Osteoblast (primary cell): ENCODE results near the gene SRRD. TPM values are rescaled to one million over a fixed set of nuclear protein-coding genes. Genes with fewer than 3 reads are reported as not detected.
A peak's percentile ranks its signal among the peaks of the same experiment; 100 is the strongest.

Experiments used
- DNase-seq: peaks from one replicate; pipeline ENCODE4 v3.0.0; 2011; ENCODE audit warnings: low spot score, mixed read lengths; ENCODE audit not compliant: insufficient read length; ENCODE audit errors: missing footprints
- H2AFZ ChIP-seq: 2 replicates; pipeline ENCODE4 v1.6.0; 2011; ENCODE audit warnings: mild to moderate bottlenecking, low read length
- H3K27ac ChIP-seq: 2 replicates; pipeline ENCODE4 v1.5.1; 2011; ENCODE audit warnings: mild to moderate bottlenecking, low read depth, low read length, moderate library complexity
- H3K27me3 ChIP-seq: 2 replicates; pipeline ENCODE4 v1.6.0; 2012; ENCODE audit warnings: mild to moderate bottlenecking, control low read depth, inconsistent platforms, low read length, moderate library complexity; ENCODE audit not compliant: insufficient read depth
- H3K36me3 ChIP-seq: 2 replicates; pipeline ENCODE4 v1.5.1; 2011; ENCODE audit warnings: mild to moderate bottlenecking, low read length, control low read depth, moderate library complexity; ENCODE audit not compliant: insufficient read depth
- H3K4me1 ChIP-seq: 2 replicates; pipeline ENCODE4 v1.5.1; 2011; ENCODE audit warnings: mild to moderate bottlenecking, low read length, control low read depth, moderate library complexity; ENCODE audit not compliant: insufficient read depth
- H3K4me2 ChIP-seq: 2 replicates; pipeline ENCODE4 v1.6.0; 2011; ENCODE audit warnings: mild to moderate bottlenecking, low read length; ENCODE audit not compliant: insufficient read depth
- H3K4me3 ChIP-seq: fragments of 200-600 bp; sonication (generic); 3 replicates; pipeline ENCODE4 v1.5.1; 2012; ENCODE audit warnings: mild to moderate bottlenecking, low read length, inconsistent platforms; ENCODE audit not compliant: insufficient read depth
- H3K79me2 ChIP-seq: 2 replicates; pipeline ENCODE4 v1.6.0; 2012; ENCODE audit warnings: mild to moderate bottlenecking, low read length, control low read depth, inconsistent platforms; ENCODE audit not compliant: insufficient read depth
- H3K9me3 ChIP-seq: 2 replicates; pipeline ENCODE4 v1.5.1; 2011; ENCODE audit warnings: low read depth, low read length, control low read depth
- H4K20me1 ChIP-seq: 2 replicates; pipeline ENCODE4 v1.6.0; 2012; ENCODE audit warnings: mild to moderate bottlenecking, low read length, control low read depth; ENCODE audit not compliant: insufficient read depth
- CTCF ChIP-seq: IDR thresholded peaks from 2 replicates; pipeline ENCODE4 v1.5.1; 2011; ENCODE audit warnings: mild to moderate bottlenecking, low read depth, low read length, moderate library complexity; ENCODE audit errors: extremely low read depth
- total RNA-seq: library from RNA; depleted of rRNA; stranded (reverse); fragments of >200 nt; gene quantifications from 2 replicates; pipeline ENCODE4 v1.2.3, GENCODE V29; 2012

The SRRD gene
- total RNA-seq, 1 donor, result 11.2 TPM

- H2AFZ ChIP-seq, result no peak overlapping the region
- peaks cover 8% of the 10 kb centered on the region for H3K4me1 ChIP-seq
- H3K27me3 ChIP-seq, result no peaks in the 10 kb centered on the region
- DNase-seq, result no peak
- no peak for TF ChIP-seq CTCF
- H3K9me3 ChIP-seq, result no peaks in the 10 kb centered on the region
- H3K27ac ChIP-seq, result no peak overlapping the region
- H3K36me3 ChIP-seq, result peaks cover 48% of the 10 kb centered on the region
- H3K4me3 ChIP-seq, result no peak overlapping the region
- no peak overlapping the region for H3K4me2 ChIP-seq
- H3K79me2 ChIP-seq, result peaks cover 19% of the 10 kb centered on the region
- peaks cover 10% of the 10 kb centered on the region for H4K20me1 ChIP-seq
These were observed 20.5 kb upstream of the SRRD start for GRCh38 chr22:26463101-26463661.

DNA sequence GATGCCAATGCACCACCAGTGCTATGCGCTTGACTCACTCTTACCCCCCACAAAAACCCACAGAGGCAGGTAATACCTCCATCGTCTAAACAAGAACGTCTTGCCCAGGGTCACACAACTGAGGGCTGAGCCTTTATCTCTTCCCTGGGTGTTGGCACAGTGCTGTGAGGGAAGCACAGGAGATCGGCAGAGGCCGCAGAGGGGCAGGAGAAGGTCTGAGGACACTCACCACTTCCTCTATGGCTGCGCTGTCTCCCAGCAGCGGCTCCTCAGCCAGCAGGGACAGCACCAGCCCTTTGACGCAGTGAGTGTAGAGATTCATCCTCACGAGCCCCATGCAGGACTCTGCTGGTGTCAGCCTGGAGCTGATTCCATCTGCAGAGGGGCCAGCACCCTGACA, 20.0 kb upstream of the SRRD start:
- no peaks in the 10 kb centered on the region for H3K27me3 ChIP-seq
- H3K4me2 ChIP-seq, result no peak overlapping the region
- no peaks in the 10 kb centered on the region for H3K9me3 ChIP-seq
- H3K27ac ChIP-seq, result no peak overlapping the region
- H2AFZ ChIP-seq, result no peak overlapping the region
- no peak for TF ChIP-seq CTCF
- H3K4me3 ChIP-seq, result no peak overlapping the region
- peaks cover 51% of the 10 kb centered on the region for H3K36me3 ChIP-seq
- peaks cover 17% of the 10 kb centered on the region for H3K79me2 ChIP-seq
- peaks cover 10% of the 10 kb centered on the region for H4K20me1 ChIP-seq
- no peak for DNase-seq
- H3K4me1 ChIP-seq, result peaks cover 8% of the 10 kb centered on the region

DNA sequence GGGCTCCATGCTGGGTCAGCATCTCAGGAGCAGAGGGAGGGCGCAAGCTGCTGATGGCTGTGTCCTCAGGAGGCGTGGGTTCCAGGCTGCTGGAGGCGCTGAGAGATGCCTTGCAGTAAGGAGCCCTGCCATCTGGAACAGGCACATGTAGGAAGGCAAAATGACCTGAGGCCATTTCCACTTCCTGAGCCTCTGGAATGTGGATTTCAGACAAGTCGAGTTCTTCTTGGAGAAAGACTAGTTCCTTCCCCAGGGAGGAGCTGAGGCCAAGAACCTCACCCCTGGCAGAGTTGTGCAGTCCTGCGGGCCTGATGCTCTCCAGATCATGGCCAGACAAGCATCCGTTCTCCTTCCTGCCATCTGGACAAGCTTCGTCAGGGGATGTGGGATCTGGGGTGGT, 19.4 kb upstream of the SRRD start:
- no peak overlapping the region for H2AFZ ChIP-seq
- H4K20me1 ChIP-seq, result peaks cover 10% of the 10 kb centered on the region
- no peak overlapping the region for H3K27ac ChIP-seq
- no peak for TF ChIP-seq CTCF
- no peak overlapping the region for H3K4me2 ChIP-seq
- no peaks in the 10 kb centered on the region for H3K27me3 ChIP-seq
- H3K79me2 ChIP-seq, result peaks cover 13% of the 10 kb centered on the region
- DNase-seq, result no peak
- peaks cover 8% of the 10 kb centered on the region for H3K4me1 ChIP-seq
- no peak overlapping the region for H3K4me3 ChIP-seq
- peaks cover 53% of the 10 kb centered on the region for H3K36me3 ChIP-seq
- no peaks in the 10 kb centered on the region for H3K9me3 ChIP-seq

- H2AFZ ChIP-seq, result no peak overlapping the region
- no peak overlapping the region for H3K4me3 ChIP-seq
- no peaks in the 10 kb centered on the region for H3K9me3 ChIP-seq
- no peak overlapping the region for H3K4me2 ChIP-seq
- no peak for TF ChIP-seq CTCF
- H3K36me3 ChIP-seq, result peaks cover 68% of the 10 kb centered on the region
- H3K27me3 ChIP-seq, result no peaks in the 10 kb centered on the region
- no peak overlapping the region for H3K27ac ChIP-seq
- H4K20me1 ChIP-seq, result peaks cover 7% of the 10 kb centered on the region
- peaks cover 2% of the 10 kb centered on the region for H3K79me2 ChIP-seq
- peak; percentile 82 for DNase-seq
- peaks cover 8% of the 10 kb centered on the region for H3K4me1 ChIP-seq
These were observed 17.5 kb upstream of the SRRD start for GRCh38 chr22:26466196-26466595.
